ENCODE data around the gene TNIP2.
A peak's percentile ranks its signal among the peaks of the same experiment; 100 is the strongest.
"Not testable (repeated sequence)": the region's sequence is repeated elsewhere in the genome, so short reads cannot be mapped to it uniquely, and the experiment has no call there.

The TNIP2 gene

GRCh38 chr4:2729533-2729875, 26.6 kb downstream of the TNIP2 start:
- DNase-seq (ENCODE audit: low read depth) = no peak
- no peak overlapping the region for H3K4me3 ChIP-seq (ENCODE audit: low read depth, low read length)

DNA sequence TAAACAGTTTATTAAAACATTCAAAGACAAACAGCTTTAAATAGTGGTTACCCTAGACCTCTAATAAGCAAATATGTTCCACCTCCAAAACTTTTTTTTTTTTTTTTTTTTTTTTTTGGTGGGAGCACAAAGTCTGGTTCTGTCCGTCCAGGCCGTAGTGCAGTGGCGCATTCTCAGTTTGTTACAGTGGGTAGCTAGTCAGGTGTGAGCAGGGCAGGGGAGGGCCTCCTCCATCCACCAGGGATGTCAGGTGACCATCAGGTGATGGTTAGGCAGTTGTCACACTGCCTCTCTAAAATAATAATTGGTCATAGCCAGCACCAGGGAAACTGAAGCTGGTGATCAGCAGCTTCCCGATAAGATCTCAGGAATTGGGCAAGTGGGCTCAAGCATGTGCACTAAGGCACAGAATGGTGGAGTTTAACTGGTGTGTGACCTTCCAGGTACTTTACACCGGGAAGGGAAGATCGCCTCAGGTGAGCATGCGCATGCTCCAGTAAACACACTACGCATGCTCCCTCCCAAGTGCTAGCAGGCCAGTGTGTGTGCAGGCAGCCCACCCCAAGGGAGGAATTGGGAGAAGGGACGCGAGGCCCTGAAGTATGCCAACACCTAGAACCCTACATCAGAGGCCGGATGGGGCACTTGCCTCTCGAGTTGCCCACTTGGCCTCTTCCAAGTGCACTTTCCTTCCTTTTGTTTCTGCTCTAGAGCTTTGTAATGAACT, 27.2 kb downstream of the TNIP2 start:
- no peak overlapping the region for H3K4me3 ChIP-seq (ENCODE audit: low read depth, low read length)
- DNase-seq (ENCODE audit: low read depth) = no peak

DNA sequence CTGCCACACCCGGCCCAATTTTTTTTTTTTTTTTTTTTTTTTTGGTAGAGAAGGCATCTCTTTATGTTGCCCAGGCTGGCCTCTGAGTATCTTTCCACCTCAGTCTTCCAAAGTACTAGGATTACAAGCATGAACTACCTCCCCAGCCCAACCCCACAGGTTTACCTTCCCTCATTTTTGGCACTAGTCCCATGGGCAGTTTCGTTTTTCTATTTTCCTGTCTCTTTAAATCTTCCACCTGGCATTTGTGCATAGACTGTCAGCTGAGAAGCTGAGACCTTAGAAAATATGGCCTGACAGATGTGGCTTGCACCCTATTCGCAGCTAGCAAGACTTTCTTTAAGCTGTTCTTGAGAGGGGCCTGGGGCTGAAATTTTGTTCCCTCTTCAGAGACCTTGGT, 27.9 kb downstream of the TNIP2 start:
- no peak for DNase-seq (ENCODE audit: low read depth)

GRCh38 chr4:2726881-2727280, 29.3 kb downstream of the TNIP2 start:
- not testable (repeated sequence) for H3K4me3 ChIP-seq (ENCODE audit: low read depth, low read length); DNase-seq (ENCODE audit: low read depth)

More for the DNA sequence above, 27.9 kb downstream of the TNIP2 start:
- H3K4me3 ChIP-seq (ENCODE audit: low read depth, low read length) = no peak overlapping the region

- H3K4me3 ChIP-seq (ENCODE audit: low read depth, low read length) = no peak overlapping the region
- DNase-seq (ENCODE audit: low read depth) = no peak
Observed at GRCh38 chr4:2725380-2725779, 30.8 kb downstream of the TNIP2 start.

GRCh38 chr4:2723751-2724150, 32.4 kb downstream of the TNIP2 start:
- no peak overlapping the region for H3K4me3 ChIP-seq (ENCODE audit: low read depth, low read length)
- no peak for DNase-seq (ENCODE audit: low read depth)

GRCh38 chr4:2722033-2722432, 34.1 kb downstream of the TNIP2 start:
- DNase-seq (ENCODE audit: low read depth) = no peak
- no peak overlapping the region for H3K4me3 ChIP-seq (ENCODE audit: low read depth, low read length)

DNA sequence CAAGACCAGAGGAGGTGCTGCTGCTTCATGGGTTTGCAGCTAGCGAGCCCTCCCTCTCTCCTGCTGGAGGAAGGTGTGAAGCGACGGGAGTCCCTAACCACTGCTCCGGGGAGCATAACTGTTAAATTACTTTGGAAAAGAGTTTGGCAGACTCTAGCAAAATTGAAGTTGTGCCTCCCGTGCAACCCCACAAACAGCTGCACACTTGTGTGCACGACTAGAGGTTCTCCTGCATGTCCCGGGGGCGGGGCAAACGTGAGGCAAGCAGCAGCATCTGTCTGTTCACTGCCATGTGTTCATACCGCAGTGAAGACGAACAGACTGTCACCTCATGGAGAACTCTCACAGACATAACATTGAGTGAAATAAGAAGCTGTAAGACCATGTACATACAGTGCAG, 34.5 kb downstream of the TNIP2 start:
- no peak for DNase-seq (ENCODE audit: low read depth)
- no peak overlapping the region for H3K4me3 ChIP-seq (ENCODE audit: low read depth, low read length)

DNA sequence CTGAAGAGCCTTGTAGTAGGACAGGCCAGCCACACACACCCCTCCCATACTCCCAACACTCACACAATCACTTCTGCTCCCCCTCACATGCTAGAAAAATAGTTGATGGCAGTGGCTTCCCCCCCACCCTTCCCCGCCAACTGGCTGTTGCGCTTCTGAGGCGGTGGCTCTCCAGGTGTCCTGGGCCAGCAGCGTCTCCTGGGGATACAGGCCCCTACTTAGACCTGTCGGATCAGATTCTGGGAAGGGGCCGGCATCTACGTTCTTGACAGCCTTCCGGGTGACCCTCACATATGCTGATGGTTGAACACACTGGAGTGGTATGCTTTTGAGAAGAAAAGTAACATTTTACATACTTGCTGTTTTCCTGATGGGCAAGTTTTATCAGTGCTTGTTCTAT, 39.9 kb downstream of the TNIP2 start:
- H3K4me3 ChIP-seq (ENCODE audit: low read depth, low read length) = no peak overlapping the region
- no peak for DNase-seq (ENCODE audit: low read depth)

DNA sequence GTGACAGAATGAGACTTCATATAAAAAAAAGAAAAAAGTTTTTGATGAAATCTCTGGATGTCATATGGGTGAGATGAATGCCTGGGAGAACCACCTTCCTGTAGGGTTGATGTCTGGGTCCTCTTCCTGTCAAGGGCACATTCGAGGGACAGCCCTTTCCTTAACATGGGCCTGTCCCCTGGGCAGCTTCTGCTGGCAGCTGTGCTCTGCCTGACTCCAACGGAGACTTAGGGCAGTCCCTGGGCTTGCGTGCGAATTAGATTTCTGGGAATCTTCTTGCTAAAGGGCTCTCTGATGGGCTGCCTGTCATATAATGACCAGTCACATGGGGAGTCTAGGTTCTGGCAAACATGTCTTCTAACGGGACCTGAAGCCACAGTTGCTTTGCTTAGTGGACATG, 40.7 kb downstream of the TNIP2 start:
- no peak for DNase-seq (ENCODE audit: low read depth)
- H3K4me3 ChIP-seq (ENCODE audit: low read depth, low read length) = no peak overlapping the region

DNA sequence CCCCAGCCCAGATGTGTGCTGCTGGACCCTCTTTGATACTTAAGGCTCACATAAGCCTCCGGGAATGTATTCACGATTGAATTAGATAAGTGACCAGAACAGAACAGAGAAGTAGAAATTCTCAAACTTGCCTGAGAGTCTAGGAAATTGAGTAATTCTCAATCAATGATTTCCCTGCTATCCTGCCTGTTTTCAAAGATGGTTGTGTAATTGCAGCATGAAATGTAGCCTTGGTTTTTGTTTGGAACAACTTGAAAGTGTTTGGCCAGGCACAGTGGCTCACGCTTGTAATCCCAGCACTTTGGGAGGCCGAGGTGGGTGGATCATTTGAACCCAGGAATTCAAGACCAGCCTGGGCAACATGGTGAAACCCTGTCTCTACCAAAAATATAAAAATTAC, 41.2 kb downstream of the TNIP2 start:
- no peak overlapping the region for H3K4me3 ChIP-seq (ENCODE audit: low read depth, low read length)
- no peak for DNase-seq (ENCODE audit: low read depth)

- H3K4me3 ChIP-seq (ENCODE audit: low read depth, low read length) = no peak overlapping the region
- DNase-seq (ENCODE audit: low read depth) = peak; percentile 62
Observed at GRCh38 chr4:2714061-2714770, 41.9 kb downstream of the TNIP2 start.

DNA sequence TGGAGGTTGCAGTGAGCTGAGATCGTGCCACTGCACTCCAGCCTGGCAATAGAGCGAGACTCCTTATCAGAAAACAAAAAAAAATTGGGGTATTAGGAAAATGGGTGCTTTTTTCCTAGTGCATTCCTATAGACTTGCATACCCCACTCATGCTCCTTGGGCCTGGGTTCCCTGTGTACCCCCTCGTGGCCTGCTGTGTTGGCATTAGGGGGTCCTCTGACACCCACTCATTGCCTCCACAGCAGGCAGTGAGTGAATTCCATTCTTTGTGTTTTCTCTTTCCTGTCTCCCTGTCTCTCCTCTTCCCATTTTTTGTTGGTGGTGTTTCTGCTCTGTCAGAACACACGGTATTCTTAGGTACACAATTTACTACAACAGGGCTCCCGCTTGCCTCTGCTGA, 42.8 kb downstream of the TNIP2 start:
- no peak overlapping the region for H3K4me3 ChIP-seq (ENCODE audit: low read depth, low read length)
- DNase-seq (ENCODE audit: low read depth) = no peak

DNA sequence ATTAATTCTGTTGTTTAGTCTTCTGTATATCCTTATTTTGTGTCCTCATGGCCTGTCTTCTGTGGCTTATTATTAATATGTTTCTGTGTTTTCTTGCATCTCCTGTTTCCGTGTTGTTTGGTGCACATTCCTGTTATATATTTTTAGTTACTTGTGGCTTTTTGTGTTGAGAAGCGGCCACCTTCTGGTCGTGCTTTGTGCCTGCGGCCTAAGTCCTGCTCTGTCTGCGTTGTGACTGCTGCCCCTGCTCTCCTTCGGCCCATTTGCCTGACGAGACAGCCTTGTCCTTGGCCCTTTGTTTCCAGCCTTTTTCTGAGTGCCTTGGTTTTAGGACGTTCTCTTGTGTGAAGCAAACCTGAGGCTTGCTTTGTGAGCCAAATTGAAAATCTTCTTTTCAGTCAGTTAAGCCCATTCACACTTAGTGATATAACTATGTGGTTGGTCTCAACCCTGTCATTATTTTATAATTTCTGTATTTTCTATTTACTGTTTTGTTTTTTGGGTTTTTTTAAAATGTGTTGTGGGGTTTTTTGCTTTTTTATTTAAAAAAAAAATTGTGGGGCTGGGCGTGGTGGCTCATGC, 43.8 kb downstream of the TNIP2 start:
- DNase-seq (ENCODE audit: low read depth) = no peak
- H3K4me3 ChIP-seq (ENCODE audit: low read depth, low read length) = no peak overlapping the region

- H3K4me3 ChIP-seq (ENCODE audit: low read depth, low read length) = no peak overlapping the region
- no peak for DNase-seq (ENCODE audit: low read depth)
Observed at GRCh38 chr4:2702770-2703169, 53.4 kb downstream of the TNIP2 start.

GRCh38 chr4:2702361-2702760, 53.8 kb downstream of the TNIP2 start:
- no peak for DNase-seq (ENCODE audit: low read depth)

DNA sequence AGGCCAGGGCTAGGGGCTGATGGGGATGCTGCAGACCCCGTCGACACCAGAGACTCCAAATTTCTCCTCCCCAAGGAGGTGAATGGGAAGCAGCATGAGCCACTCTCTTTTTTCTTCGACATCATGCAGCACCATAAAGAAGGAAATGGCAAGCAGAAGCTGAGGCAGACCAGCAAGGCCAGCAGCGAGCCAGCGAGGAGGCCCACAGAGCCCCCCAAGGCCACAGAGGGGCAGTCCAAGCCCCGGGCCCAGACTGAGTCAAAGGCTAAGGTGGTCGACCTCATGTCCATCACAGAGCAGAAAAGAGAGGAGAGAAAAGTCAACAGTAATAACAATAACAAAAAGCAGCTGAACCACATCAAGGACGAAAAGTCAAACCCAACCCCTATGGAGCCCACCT, 56.1 kb downstream of the TNIP2 start:
- H3K4me3 ChIP-seq (ENCODE audit: low read depth, low read length) = no peak overlapping the region
- no peak for DNase-seq (ENCODE audit: low read depth)

More at GRCh38 chr4:2702361-2702760, 53.8 kb downstream of the TNIP2 start:
- no peak overlapping the region for H3K4me3 ChIP-seq (ENCODE audit: low read depth, low read length)

GRCh38 chr4:2699534-2699933, 56.6 kb downstream of the TNIP2 start:
- no peak overlapping the region for H3K4me3 ChIP-seq (ENCODE audit: low read depth, low read length)
- no peak for DNase-seq (ENCODE audit: low read depth)

- no peak overlapping the region for H3K4me3 ChIP-seq (ENCODE audit: low read depth, low read length)
- DNase-seq (ENCODE audit: low read depth) = no peak
Observed at GRCh38 chr4:2698951-2699505, 57.1 kb downstream of the TNIP2 start.

GRCh38 chr4:2698504-2698903, 57.6 kb downstream of the TNIP2 start:
- no peak for DNase-seq (ENCODE audit: low read depth)
- no peak overlapping the region for H3K4me3 ChIP-seq (ENCODE audit: low read depth, low read length)

DNA sequence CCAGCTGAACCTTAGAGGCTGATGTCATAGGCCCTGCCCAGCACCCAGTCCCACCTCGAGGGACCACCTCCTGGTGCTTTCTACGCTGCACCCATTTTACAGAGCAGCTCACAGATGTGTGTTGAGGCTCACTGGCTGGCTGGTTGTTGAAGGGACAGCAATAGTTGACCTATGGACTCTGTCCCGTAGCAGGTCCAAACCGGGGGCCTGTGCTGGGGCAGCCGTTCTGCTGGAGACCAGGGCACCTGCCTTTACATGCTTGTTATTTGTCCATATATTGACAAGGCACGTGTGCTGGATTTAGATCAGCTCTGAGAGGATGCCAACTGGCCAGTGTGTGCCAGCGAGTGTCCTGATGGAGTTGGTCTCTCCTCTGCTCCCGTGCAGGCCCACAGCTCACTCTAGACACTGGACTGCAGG, 58.1 kb downstream of the TNIP2 start:
- no peak overlapping the region for H3K4me3 ChIP-seq (ENCODE audit: low read depth, low read length)
- no peak for DNase-seq (ENCODE audit: low read depth)
